GM23248 (cell line): ENCODE data around the gene HOXA4. TPM values are rescaled to one million over a fixed set of nuclear protein-coding genes. Genes with fewer than 3 reads are reported as not detected.

Source experiments
- DNase-seq: peaks from one replicate; pipeline ENCODE4 v3.0.0-alpha.2; 2015
- H2AFZ ChIP-seq: fragments of 200-600 bp; sonication (generic); 2 replicates; pipeline ENCODE4 v1.6.1; 2016; ENCODE audit warnings: antibody characterized with exemption
- H3F3A ChIP-seq: fragments of 200-600 bp; sonication (generic); 2 replicates; pipeline ENCODE4 v1.6.1; 2016; ENCODE audit warnings: mild to moderate bottlenecking, antibody characterized with exemption, mixed run types; ENCODE audit not compliant: insufficient read depth
- H3K27ac ChIP-seq: fragments of 200-600 bp; sonication (generic); 2 replicates; pipeline ENCODE4 v1.5.1; 2016; ENCODE audit warnings: mild to moderate bottlenecking
- H3K27me3 ChIP-seq: fragments of 200-600 bp; sonication (generic); replicated peaks from 2 replicates; pipeline ENCODE4 v1.6.1; 2016; ENCODE audit warnings: mild to moderate bottlenecking; ENCODE audit not compliant: insufficient read depth
- H3K36me3 ChIP-seq: fragments of 200-600 bp; sonication (generic); 2 replicates; pipeline ENCODE4 v1.6.1; 2016; ENCODE audit warnings: low read depth, mild to moderate bottlenecking
- H3K4me1 ChIP-seq: fragments of 200-600 bp; sonication (generic); 2 replicates; pipeline ENCODE4 v1.6.1; 2016; ENCODE audit warnings: mild to moderate bottlenecking; ENCODE audit not compliant: insufficient read depth
- H3K4me2 ChIP-seq: fragments of 200-600 bp; sonication (generic); one replicate; pipeline ENCODE4 v1.6.1; 2016; ENCODE audit warnings: mild to moderate bottlenecking; ENCODE audit not compliant: unreplicated experiment
- H3K4me3 ChIP-seq: fragments of 200-600 bp; sonication (generic); 2 replicates; pipeline ENCODE4 v1.5.1; 2016; ENCODE audit warnings: mild to moderate bottlenecking
- H3K79me2 ChIP-seq: fragments of 200-600 bp; sonication (generic); 2 replicates; pipeline ENCODE4 v1.6.1; 2016; ENCODE audit warnings: mild to moderate bottlenecking; ENCODE audit not compliant: insufficient read depth
- H3K9ac ChIP-seq: fragments of 200-600 bp; sonication (generic); 2 replicates; pipeline ENCODE4 v1.6.1; 2016; ENCODE audit warnings: mild to moderate bottlenecking
- H3K9me2 ChIP-seq: fragments of 200-600 bp; sonication (generic); 2 replicates; pipeline ENCODE4 v1.6.1; 2016; ENCODE audit warnings: mixed run types, mild to moderate bottlenecking, moderate library complexity; ENCODE audit not compliant: insufficient read depth
- H3K9me3 ChIP-seq: fragments of 200-600 bp; sonication (generic); one replicate; pipeline ENCODE4 v1.6.1; 2017; ENCODE audit warnings: low read depth
- H4K20me1 ChIP-seq: fragments of 200-600 bp; sonication (generic); 2 replicates; pipeline ENCODE4 v1.6.0; 2016; ENCODE audit not compliant: insufficient read depth
- EZH2 ChIP-seq: fragments of 200-600 bp; sonication (generic); IDR thresholded peaks from 2 replicates; pipeline ENCODE4 v1.6.1; 2018; ENCODE audit warnings: antibody characterized with exemption, mild to moderate bottlenecking; ENCODE audit not compliant: insufficient read depth, poor library complexity, severe bottlenecking
- EZH2phosphoT487 ChIP-seq: fragments of 200-600 bp; sonication (generic); IDR thresholded peaks from 2 replicates; pipeline ENCODE4 v1.6.1; 2018; ENCODE audit warnings: antibody characterized with exemption, moderate library complexity, mild to moderate bottlenecking, low read depth; ENCODE audit not compliant: insufficient read depth
- WGBS, 2 experiments: methylation state at CpG; one replicate each; pipeline ENCODE4 v1.1.6; 2015 to 2017; ENCODE audit warnings: low lambda C conversion rate in 2 of 2, low coverage in 1 of 2; ENCODE audit errors: missing lambda C conversion rate in 2 of 2; 5-methylcytosine and 5-hydroxymethylcytosine counted together
- in situ Hi-C: fragments of 300-500 bp; cut with MboI; formaldehyde crosslinking; loops from 2 replicates; pipeline ENCODE4 v1.15.0; 2020
- polyA plus RNA-seq: library from polyadenylated mRNA; unstranded; fragments of >200 nt; fragmentation: Nextera tagmentation; extraction: Ambion mirVana; gene quantifications from 2 replicates; pipeline ENCODE4 v1.2.1, GENCODE V29; 2016
- total RNA-seq: library from RNA; depleted of rRNA; stranded (reverse); fragments of >200 nt; shearing (Covaris generic); gene quantifications from 2 replicates; pipeline ENCODE4 v1.2.3, GENCODE V29; 2014

The HOXA4 gene
- total and polyA plus RNA-seq, 2 experiments from 2014 or later = 1.8 to 3.1 TPM

DNA sequence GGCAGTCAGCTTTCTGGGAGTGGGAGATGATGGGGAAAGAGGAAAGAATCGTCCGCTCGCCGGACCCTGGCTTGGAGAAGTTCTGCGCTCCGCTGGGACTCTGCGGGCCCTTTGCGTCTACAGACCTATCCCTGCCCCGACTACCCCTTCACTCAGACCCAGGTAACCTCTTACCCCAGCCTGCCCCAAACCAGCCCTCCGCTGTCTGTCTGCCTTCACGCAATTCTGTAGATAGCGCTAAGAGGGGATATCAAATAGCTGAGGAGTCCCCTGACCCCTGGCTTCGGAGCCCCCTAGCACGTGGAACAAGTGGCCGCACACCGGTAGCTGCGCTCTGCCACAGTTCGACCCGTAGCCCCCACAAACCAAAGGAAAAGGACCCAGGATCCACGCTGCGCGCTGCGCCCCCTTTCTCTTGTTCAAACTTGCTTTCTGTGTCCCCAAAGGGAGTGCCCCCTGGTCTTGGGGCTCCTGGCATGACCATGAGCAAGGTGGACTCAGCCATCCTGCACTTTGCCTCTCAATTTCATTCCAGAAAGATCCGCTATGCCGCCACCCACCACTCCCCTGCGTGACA is 7.0 kb downstream of the HOXA4 start:
- H3K4me1 ChIP-seq = no peaks in the 10 kb centered on the region
- peaks cover 10% of the 10 kb centered on the region for H3K79me2 ChIP-seq
- no peak overlapping the region for H3K4me2 ChIP-seq
- H2AFZ ChIP-seq = no peak overlapping the region
- H3K4me3 ChIP-seq = no peak overlapping the region
- H3K36me3 ChIP-seq = no peaks in the 10 kb centered on the region
- H3K9me2 ChIP-seq = no peaks in the 10 kb centered on the region
- no peaks in the 10 kb centered on the region for H3F3A ChIP-seq
- no peak overlapping the region for H3K27ac ChIP-seq
- in situ Hi-C loops = no loop called here
- no peaks in the 10 kb centered on the region for H3K27me3 ChIP-seq
- TF ChIP-seq EZH2phosphoT487 (no peak), EZH2 (no peak)
- no peak for DNase-seq
- 91 to 93% methylated on average over 22 to 26 of the region's 26 CpGs for WGBS, 2 experiments
- no peak overlapping the region for H3K9ac ChIP-seq
- no peaks in the 10 kb centered on the region for H4K20me1 ChIP-seq
- H3K9me3 ChIP-seq = no peaks in the 10 kb centered on the region

DNA sequence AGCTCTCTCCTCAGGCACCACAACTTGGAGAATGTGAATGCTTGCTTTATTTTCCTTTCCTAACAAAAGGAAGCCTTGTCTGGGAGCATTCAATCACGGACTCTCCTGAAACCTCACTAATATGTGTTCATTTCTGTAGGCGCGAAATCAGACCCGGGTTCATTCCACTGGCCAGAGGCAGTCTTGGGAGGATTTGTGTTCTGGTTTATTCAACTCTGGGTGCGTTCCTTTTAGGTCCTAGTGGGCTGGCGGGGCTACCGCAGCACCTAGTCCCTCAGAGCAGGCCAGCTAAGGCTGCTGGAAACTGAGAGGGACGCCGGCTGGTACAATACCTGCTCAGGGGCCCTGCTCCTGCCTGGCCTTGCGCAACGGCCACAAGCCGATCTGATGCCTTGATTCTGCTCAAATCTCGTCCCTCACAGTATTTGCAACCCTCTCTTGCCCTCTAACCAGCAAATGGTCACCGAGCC is 7.5 kb downstream of the HOXA4 start:
- H3K9ac ChIP-seq = no peak overlapping the region
- no peaks in the 10 kb centered on the region for H3K4me1 ChIP-seq
- H2AFZ ChIP-seq = no peak overlapping the region
- H3K4me2 ChIP-seq = no peak overlapping the region
- H3K9me3 ChIP-seq = no peaks in the 10 kb centered on the region
- in situ Hi-C loops = no loop called here
- no peaks in the 10 kb centered on the region for H3K27me3 ChIP-seq
- H3K27ac ChIP-seq = no peak overlapping the region
- H3K36me3 ChIP-seq = no peaks in the 10 kb centered on the region
- DNase-seq = no peak
- H3K4me3 ChIP-seq = no peak overlapping the region
- H4K20me1 ChIP-seq = no peaks in the 10 kb centered on the region
- H3F3A ChIP-seq = no peaks in the 10 kb centered on the region
- H3K79me2 ChIP-seq = peaks cover 8% of the 10 kb centered on the region
- 89% methylated on average over 14 of the region's 14 CpGs for WGBS, 2 experiments
- no peak for TF ChIP-seq EZH2phosphoT487
- no peak for TF ChIP-seq EZH2
- H3K9me2 ChIP-seq = no peaks in the 10 kb centered on the region

DNA sequence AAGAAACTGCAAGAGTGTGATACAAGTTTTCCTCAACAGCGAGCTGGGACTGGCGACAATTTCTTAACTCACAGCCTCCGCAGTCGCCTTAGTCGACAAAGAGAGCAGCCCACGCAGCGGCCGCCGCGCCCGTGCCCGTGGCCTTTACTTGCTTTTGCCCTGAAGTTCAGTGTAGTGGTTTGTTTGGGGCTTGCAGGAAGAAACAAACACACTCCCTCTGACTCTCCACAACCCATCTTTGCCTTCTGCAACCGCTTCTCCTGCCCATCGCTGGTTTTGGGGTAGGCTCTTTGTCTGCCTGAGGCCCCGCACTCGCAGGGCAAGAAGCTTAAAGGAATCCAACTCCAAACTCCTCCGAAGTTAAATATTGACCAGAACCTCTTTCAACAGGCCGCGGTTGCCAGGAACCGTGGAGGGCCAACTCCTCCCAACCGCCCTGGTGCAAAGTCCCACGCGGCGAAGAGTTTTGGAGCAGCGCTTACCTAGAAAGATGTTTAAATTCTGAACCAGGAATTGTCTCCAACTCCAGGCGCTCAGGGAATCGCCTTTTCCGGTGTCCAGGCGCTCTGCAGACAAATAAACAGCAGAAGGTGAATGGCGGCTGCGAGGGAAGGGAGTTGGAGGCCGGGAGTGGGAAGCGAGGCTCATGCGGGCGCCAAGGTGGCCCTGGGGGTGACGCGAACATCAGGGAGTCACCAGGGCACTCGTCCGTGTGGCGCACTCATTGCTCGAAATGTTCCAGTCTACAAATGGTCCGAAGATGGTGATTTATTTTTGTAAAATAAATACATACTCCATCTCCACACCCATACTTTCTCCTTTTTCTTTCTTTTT is 8.3 kb downstream of the HOXA4 start:
- no peaks in the 10 kb centered on the region for H3K36me3 ChIP-seq
- no peak overlapping the region for H2AFZ ChIP-seq
- H3K27ac ChIP-seq = no peak overlapping the region
- no peak for DNase-seq
- H3K79me2 ChIP-seq = peaks cover under 1% of the 10 kb centered on the region; the same call in 1 of the 2 replicates
- no peaks in the 10 kb centered on the region for H4K20me1 ChIP-seq
- no peak overlapping the region for H3K4me2 ChIP-seq
- 95% methylated on average over 41 to 42 of the region's 42 CpGs for WGBS, 2 experiments
- H3K9ac ChIP-seq = no peak overlapping the region
- no peaks in the 10 kb centered on the region for H3F3A ChIP-seq
- H3K4me3 ChIP-seq = no peak overlapping the region
- in situ Hi-C loops = no loop called here
- no peaks in the 10 kb centered on the region for H3K27me3 ChIP-seq
- H3K9me2 ChIP-seq = no peaks in the 10 kb centered on the region
- no peak for TF ChIP-seq EZH2phosphoT487
- no peak for TF ChIP-seq EZH2
- H3K9me3 ChIP-seq = no peaks in the 10 kb centered on the region
- no peaks in the 10 kb centered on the region for H3K4me1 ChIP-seq

DNA sequence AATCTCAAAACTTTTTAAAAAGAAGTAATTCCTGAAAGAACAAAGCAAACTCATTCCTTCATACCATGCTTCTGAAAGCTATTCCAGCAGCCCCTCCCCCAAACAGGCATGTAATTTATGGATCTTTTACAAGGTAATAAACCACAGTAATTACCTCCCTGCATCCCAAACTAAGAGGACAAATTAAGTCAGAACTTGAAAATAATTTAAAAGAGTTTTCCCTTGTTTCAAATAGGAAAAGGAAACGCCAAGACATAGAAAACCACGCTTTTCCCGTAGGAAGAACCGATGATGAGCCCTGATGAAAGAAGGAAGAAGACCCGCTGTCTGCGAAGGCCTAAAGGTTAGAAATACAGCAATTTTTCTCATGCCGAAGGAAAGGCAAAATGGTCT is 8.9 kb downstream of the HOXA4 start:
- in situ Hi-C loops = no loop called here
- H3K27ac ChIP-seq = no peak overlapping the region
- no peak overlapping the region for H3K4me3 ChIP-seq
- no peaks in the 10 kb centered on the region for H3K4me1 ChIP-seq
- H4K20me1 ChIP-seq = no peaks in the 10 kb centered on the region
- no peaks in the 10 kb centered on the region for H3K27me3 ChIP-seq
- no peak overlapping the region for H3K9ac ChIP-seq
- 97 to 99% methylated on average over 7 of the region's 7 CpGs for WGBS, 2 experiments
- H3K36me3 ChIP-seq = no peaks in the 10 kb centered on the region
- H3F3A ChIP-seq = no peaks in the 10 kb centered on the region
- no peak overlapping the region for H3K4me2 ChIP-seq
- DNase-seq = no peak
- no peak for TF ChIP-seq EZH2phosphoT487
- no peak for TF ChIP-seq EZH2
- H3K9me3 ChIP-seq = no peaks in the 10 kb centered on the region
- H3K79me2 ChIP-seq = no peaks in the 10 kb centered on the region
- no peaks in the 10 kb centered on the region for H3K9me2 ChIP-seq
- H2AFZ ChIP-seq = no peak overlapping the region
